DLD1 (cell line): ENCODE measurements around the gene ABCC3.

Experiments
- in situ Hi-C: cut with HindIII; loops from 2 replicates; pipeline ENCODE4 v1.10.0; 2017; ENCODE audit warnings: low sequenced_read_pairs

The ABCC3 gene

GRCh38 chr17:50603340-50603739 lies 31.3 kb upstream of the ABCC3 start:
- in situ Hi-C loops, result no loop called here

GRCh38 chr17:50604513-50604912 lies 30.2 kb upstream of the ABCC3 start:
- in situ Hi-C loops, result no loop called here

- in situ Hi-C loops, result no loop called here
These were observed 29.3 kb upstream of the ABCC3 start for GRCh38 chr17:50605429-50605828.

- in situ Hi-C loops, result no loop called here
These were observed 27.0 kb upstream of the ABCC3 start for GRCh38 chr17:50607522-50608175.

- in situ Hi-C loops, result no loop called here
These were observed 25.8 kb upstream of the ABCC3 start for GRCh38 chr17:50608700-50609379.

GRCh38 chr17:50609380-50610074 lies 25.2 kb upstream of the ABCC3 start:
- in situ Hi-C loops, result no loop called here

GRCh38 chr17:50611634-50612033 lies 23.0 kb upstream of the ABCC3 start:
- in situ Hi-C loops, result no loop called here

- in situ Hi-C loops, result no loop called here
These were observed 22.4 kb upstream of the ABCC3 start for GRCh38 chr17:50612281-50612680.

GRCh38 chr17:50613007-50613992 lies 21.4 kb upstream of the ABCC3 start:
- in situ Hi-C loops, result no loop called here

- in situ Hi-C loops, result no loop called here
These were observed 20.1 kb upstream of the ABCC3 start for GRCh38 chr17:50614471-50615051.

- in situ Hi-C loops, result no loop called here
These were observed 18.9 kb upstream of the ABCC3 start for GRCh38 chr17:50615828-50616227.

- in situ Hi-C loops, result no loop called here
These were observed 16.4 kb upstream of the ABCC3 start for GRCh38 chr17:50618300-50618699.

GRCh38 chr17:50618941-50619340 lies 15.7 kb upstream of the ABCC3 start:
- in situ Hi-C loops, result no loop called here

GRCh38 chr17:50619489-50619888 lies 15.2 kb upstream of the ABCC3 start:
- in situ Hi-C loops, result no loop called here

- in situ Hi-C loops, result no loop called here
These were observed 14.4 kb upstream of the ABCC3 start for GRCh38 chr17:50620237-50620636.

GRCh38 chr17:50620858-50621257 lies 13.8 kb upstream of the ABCC3 start:
- in situ Hi-C loops, result no loop called here

GRCh38 chr17:50621574-50622031 lies 13.1 kb upstream of the ABCC3 start:
- in situ Hi-C loops, result no loop called here

GRCh38 chr17:50624321-50624934 lies 10.3 kb upstream of the ABCC3 start:
- in situ Hi-C loops, result no loop called here

- in situ Hi-C loops, result no loop called here
These were observed 9.4 kb upstream of the ABCC3 start for GRCh38 chr17:50625032-50625871.
